Heart right ventricle (tissue), 16 donors: ENCODE measurements around the gene BLOC1S2. TPM values are rescaled to one million over a fixed set of nuclear protein-coding genes. Genes with fewer than 3 reads are reported as not detected.

Source experiments
- ATAC-seq, 8 donors: fragments of 200-7000 bp; cut with Tn5 transposase; one replicate each; pipeline ENCODE4 v1.9.1; 2020; ENCODE audit warnings: mild to moderate bottlenecking in 8 of 8, moderate library complexity in 8 of 8, moderate number of reproducible peaks in 1 of 8
- DNase-seq, 2 donors: peaks; one replicate each; pipeline ENCODE4 v3.0.0-alpha.2; 2020
- H3K27ac ChIP-seq, 10 donors: fragments of 200-600 bp; sonication (generic) in 2 of 10; one replicate each; pipeline versions ENCODE4 v1.5.0 to v1.8.0; 2020 to 2022; ENCODE audit warnings: mild to moderate bottlenecking in 3 of 10
- H3K27me3 ChIP-seq, 7 donors: fragments of 200-600 bp; one replicate each; pipeline ENCODE4 v1.8.0; 2021 to 2022; ENCODE audit warnings: mild to moderate bottlenecking in 2 of 7
- H3K36me3 ChIP-seq, 9 donors: fragments of 200-600 bp; sonication (generic) in 1 of 9; one replicate each; pipeline versions ENCODE4 v1.5.0 to v1.8.0; 2020 to 2022; ENCODE audit warnings: mild to moderate bottlenecking in 2 of 9
- H3K4me1 ChIP-seq, 9 donors: fragments of 200-600 bp; sonication (generic) in 1 of 9; one replicate each; pipeline versions ENCODE4 v1.5.0 to v1.8.0; 2020 to 2022; ENCODE audit warnings: mild to moderate bottlenecking in 4 of 9
- H3K4me3 ChIP-seq, 10 donors: fragments of 200-600 bp; sonication (generic) in 2 of 10; one replicate each; pipeline versions ENCODE4 v1.5.0 to v1.8.0; 2020 to 2022; ENCODE audit warnings: mild to moderate bottlenecking in 7 of 10, moderate library complexity in 2 of 10
- H3K9me3 ChIP-seq, 11 donors: fragments of 200-600 bp in 10 of 11; sonication (generic) in 2 of 11; one replicate each; pipeline versions ENCODE4 v1.5.0 to v1.8.0; 2013 to 2022; ENCODE audit warnings: mild to moderate bottlenecking in 2 of 11, control low read depth in 1 of 11, moderate library complexity in 1 of 11
- WGBS, 2 donors: extraction: QIAGEN DNeasy Blood & Tissue Kit; methylation state at CpG; one replicate each; pipeline ENCODE4 v1.1.7; 2013; ENCODE audit warnings: inconsistent platforms in 1 of 2; 5-methylcytosine and 5-hydroxymethylcytosine counted together
- intact Hi-C, 10 donors: fragments of 100-400 bp; cut with DNase I; formaldehyde crosslinking; loops; one replicate each; pipeline versions ENCODE4 v1.11.1 to v1.14.2; 2022
- long read RNA-seq, 3 donors: library from polyadenylated mRNA; unstranded; transcript quantifications; one replicate each; pipeline ENCODE4 v2.0.0, GENCODE V29; 2020 to 2021
- polyA plus RNA-seq, 2 donors: library from polyadenylated mRNA; stranded (reverse); fragments of 200-250 nt; gene quantifications; one replicate each; pipeline ENCODE4 v1.2.3, GENCODE V29; 2013
- total RNA-seq, 10 donors: library from RNA; stranded (reverse); fragmentation: NEBNext Ultra II Directional in 3 of 10; extraction: Animal tissue kit (Norgen Biotek cat#: 25700) in 3 of 10; gene quantifications; one replicate each; pipeline versions ENCODE4 v1.2.1 to v1.2.4, GENCODE V29; 2021 to 2023
- TF ChIP-seq, protein P1 (sequence below), 9 donors: fragments of 200-600 bp; sonication (generic) in 2 of 9; IDR thresholded peaks; one replicate each; pipeline versions ENCODE4 v1.5.0 to v1.8.0; 2021 to 2022; ENCODE audit warnings: antibody characterized with exemption in 9 of 9, mild to moderate bottlenecking in 5 of 9, moderate library complexity in 1 of 9
- donor health status: Arrhythmogenic right ventricular cardiomyopathy.
- donor health status: ischemic (EF 13 %, LVEDD 7.1; RV severe dilation, severe dysfunction).
- donor health status: healthy with polysubstance abuse.
- donor health status: DM: no; HTN: yes; CAD: no.
- donor health status: DM: no; HTN: no; CAD: no.
- donor health status: ischemic (EF 25% LVEDD 6.9; RV normal size, moderate dysfunction).
- donor health status: ischemic (EF 25% LVEDD 5.7; RV mildly dilated, moderate dysfunction).
- donor health status: healthy.
- donor health status: DM: yes; HTN: yes; CAD: no.
- donor health status: Ischemic cardiomyopathy.
- donor health status: ischemic (EF 35%, LVEDD 5.7; RV mildly dilated, moderate dysfunction).
- donor health status: nonischemic (EF 11% LVEDD 7.7; RV severe dilation, severe dysfunction).
- donor health status: DM: yes; HTN: yes; CAD: no.
- donor health status: PGD.
- donor health status: ischemic (EF 29% LVEDD 5.4; RV normal size, mild dysfunction).
- donor health status: nonischemic (EF 23%, LVEDD 6.1; RV moderate dilation, normal function).

The BLOC1S2 gene
- 10 to 100 TPM; 13.6 to 23.5 (median 19.8) TPM for total RNA-seq
- 10 to 100 TPM; 19.3 to 32.2 TPM for polyA plus RNA-seq
- long read RNA-seq, donor 1, transcript BLOC1S2-202 (5 exons, 1,249 nt), result major isoform, 13 of 14 reads
- long read RNA-seq, donor 1, partial matches to known transcripts, result 0 of 14 reads
- long read RNA-seq, donor 1, other reads (novel, unspliced or antisense), result 1 of 14 reads
- long read RNA-seq, donor 2, transcript BLOC1S2-202 (5 exons, 1,249 nt), result major isoform, 13 of 16 reads
- long read RNA-seq, donor 2, partial matches to known transcripts, result 1 of 16 reads
- long read RNA-seq, donor 2, other reads (novel, unspliced or antisense), result 0 of 16 reads
- long read RNA-seq, donor 3, transcript BLOC1S2-202 (5 exons, 1,249 nt), result major isoform, 25 of 29 reads
- long read RNA-seq, donor 3, partial matches to known transcripts, result 0 of 29 reads
- long read RNA-seq, donor 3, other reads (novel, unspliced or antisense), result 2 of 29 reads

DNA sequence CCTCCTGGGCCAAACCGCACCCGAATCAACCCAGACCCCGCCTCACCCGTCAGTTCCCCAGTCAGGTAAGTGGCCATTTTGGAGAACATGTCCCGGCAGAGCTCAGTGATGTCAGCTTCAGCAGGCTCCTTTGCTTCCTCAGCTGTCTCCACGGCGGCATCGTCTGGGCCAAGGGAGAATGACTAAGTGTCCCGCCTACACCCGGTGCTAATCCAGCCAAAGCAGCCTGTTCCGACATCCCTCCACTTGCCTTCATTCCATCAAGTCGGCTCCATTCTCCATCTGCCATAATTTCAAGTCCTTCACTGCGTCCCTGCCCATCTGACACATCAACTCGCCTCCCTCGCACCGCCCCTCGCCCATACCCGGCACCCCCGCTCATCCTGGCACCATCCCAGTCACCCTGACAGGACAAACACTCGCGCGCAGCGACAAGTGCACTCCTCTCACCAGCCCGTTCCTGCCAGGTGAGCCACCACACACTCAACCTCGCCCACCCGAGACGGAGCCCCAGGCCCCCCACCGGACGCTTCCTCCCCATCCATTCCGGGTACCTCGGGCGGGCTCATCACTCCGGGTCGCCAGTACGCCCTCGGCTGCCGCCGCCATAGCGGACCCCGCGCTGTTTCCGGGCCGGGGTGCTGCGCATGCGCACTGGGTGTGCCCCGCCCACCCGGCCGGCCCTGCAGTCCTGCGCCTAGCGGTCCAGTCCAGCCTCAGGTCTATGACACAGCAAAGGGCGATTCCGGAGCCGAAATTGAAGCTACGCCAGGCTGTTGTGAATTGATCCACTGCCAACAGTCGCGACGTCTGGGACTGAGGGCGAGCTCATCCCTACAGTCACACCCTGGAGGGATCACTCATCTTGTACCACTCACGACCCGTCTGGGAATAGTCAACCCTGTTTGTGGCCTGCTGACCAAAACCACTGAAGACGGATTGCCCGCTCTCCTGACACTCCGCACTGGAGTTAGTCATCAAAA lies at the start of gene BLOC1S2:
TSS of gene BLOC1S2 (minus strand) at position 630 of the 983 bp plus-strand sequence. CDS start at position 609, 21 bp downstream.
- Histone ChIP-seq H3K4me1 (peaks cover 0 to 56% (median 37%) of the 10 kb centered on the region in 9 donors), H3K27me3 (no peaks in the 10 kb centered on the region), H3K4me3 (peak within 1 kb of the TSS; percentile 48 to 96 (median 84)), H3K36me3 (peaks cover 0 to 32% (median 3%) of the 10 kb centered on the region in 9 donors), H3K27ac (peak within 1 kb of the TSS; percentile 62 to 98 (median 92)), H3K9me3 (no peaks in the 10 kb centered on the region)
- intact Hi-C loops, result no loop called here
- DNase-seq, result peak; percentile 84 to 90
- 1 to 2% methylated on average over 63 of the region's 63 CpGs for WGBS, 2 donors
- peak; percentile 97 to 99 (median 98) for ATAC-seq
- TF ChIP-seq, protein P1, sequence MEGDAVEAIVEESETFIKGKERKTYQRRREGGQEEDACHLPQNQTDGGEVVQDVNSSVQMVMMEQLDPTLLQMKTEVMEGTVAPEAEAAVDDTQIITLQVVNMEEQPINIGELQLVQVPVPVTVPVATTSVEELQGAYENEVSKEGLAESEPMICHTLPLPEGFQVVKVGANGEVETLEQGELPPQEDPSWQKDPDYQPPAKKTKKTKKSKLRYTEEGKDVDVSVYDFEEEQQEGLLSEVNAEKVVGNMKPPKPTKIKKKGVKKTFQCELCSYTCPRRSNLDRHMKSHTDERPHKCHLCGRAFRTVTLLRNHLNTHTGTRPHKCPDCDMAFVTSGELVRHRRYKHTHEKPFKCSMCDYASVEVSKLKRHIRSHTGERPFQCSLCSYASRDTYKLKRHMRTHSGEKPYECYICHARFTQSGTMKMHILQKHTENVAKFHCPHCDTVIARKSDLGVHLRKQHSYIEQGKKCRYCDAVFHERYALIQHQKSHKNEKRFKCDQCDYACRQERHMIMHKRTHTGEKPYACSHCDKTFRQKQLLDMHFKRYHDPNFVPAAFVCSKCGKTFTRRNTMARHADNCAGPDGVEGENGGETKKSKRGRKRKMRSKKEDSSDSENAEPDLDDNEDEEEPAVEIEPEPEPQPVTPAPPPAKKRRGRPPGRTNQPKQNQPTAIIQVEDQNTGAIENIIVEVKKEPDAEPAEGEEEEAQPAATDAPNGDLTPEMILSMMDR (IDR thresholded peaks at IDR 0.05), result peak in 4 of 9 donors; percentile 7 to 23 (median 22)

DNA sequence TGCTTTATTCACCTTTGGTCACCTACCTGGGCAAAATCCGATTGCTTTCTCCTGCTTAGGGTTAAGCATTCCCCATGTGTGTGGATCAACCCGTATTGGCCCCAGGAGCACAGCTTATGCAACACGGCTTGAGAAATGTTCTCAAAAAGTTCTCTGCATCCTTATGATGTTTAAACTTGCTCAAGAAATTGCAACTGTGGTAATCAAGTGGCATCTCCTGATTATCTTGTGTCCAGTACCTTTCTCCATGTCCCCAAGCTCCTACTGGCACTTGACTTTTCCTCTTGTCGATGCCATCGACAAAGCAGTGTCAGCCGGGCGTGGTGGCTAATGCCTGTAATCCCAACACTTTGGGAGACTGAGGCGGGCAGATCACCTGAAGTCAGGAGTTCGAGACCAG lies 48.3 kb upstream of the BLOC1S2 start:
- no peaks in the 10 kb centered on the region for H3K9me3 ChIP-seq
- H3K4me1 ChIP-seq, result peaks cover 0 to 13% (median 0%) of the 10 kb centered on the region in 9 donors
- 84 to 85% methylated on average over 9 of the region's 9 CpGs for WGBS, 2 donors
- no peaks in the 10 kb centered on the region for H3K36me3 ChIP-seq
- ATAC-seq (no peak), DNase-seq (no peak)
- intact Hi-C loops, result loop anchor here in 4 of 10 donors (5.0 to 10.0 kb wide), 4 partner anchors 180 to 543 kb away; partner anchors contain the start of gene SEC31B (in 4 of the 4)
- H3K27ac ChIP-seq, result no peak overlapping the region
- H3K27me3 ChIP-seq, result peaks cover 0 to 60% (median 40%) of the 10 kb centered on the region in 7 donors
- TF ChIP-seq, protein P1 (IDR thresholded peaks at IDR 0.05), result no peak
- H3K4me3 ChIP-seq, result no peak overlapping the region

DNA sequence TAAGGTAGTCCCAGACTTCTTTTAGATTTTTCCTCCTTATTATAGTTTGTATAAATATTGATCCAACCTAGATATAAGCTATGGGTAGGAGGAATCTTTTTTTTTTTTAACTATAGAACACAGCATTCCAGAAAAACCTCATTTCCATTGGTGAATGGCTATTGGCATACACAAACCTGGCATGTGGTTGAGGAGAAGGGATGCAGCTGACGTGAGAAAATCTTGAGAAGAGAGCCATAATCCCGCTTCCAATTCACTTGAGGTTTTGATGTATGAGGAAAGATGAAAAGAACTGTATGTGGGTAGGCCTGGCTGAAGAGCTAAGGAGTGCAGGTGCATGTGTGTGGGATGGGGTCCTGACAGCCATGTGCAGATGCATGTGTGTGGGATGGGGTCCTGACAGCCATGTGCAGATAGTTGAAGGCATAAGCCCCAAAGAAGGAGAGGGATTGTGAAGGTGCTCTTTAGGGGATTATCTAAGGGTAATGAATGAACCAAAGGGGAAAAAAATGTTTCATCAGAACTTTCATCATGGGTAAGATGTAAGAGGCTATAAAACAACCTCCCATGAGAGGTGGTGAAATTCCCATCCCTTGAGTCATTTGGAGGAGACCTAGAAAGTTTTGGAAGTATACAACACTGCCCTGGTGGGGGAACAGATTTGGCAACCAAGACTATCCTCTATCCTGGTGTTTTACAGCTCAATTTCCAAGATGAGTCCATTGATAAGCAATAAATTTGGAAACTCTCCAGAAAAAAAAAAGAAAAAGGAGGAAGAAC lies 47.4 kb upstream of the BLOC1S2 start:
- intact Hi-C loops, result loop anchor here in 2 of 10 donors (10.0 kb wide), 2 partner anchors 181 to 541 kb away; partner anchors contain the start of gene SEC31B (in 2 of the 2)
- H3K36me3 ChIP-seq, result no peaks in the 10 kb centered on the region
- peaks cover 0 to 69% (median 49%) of the 10 kb centered on the region in 7 donors for H3K27me3 ChIP-seq
- DNase-seq (no peak), ATAC-seq (no peak)
- H3K4me1 ChIP-seq, result peaks cover 0 to 4% (median 0%) of the 10 kb centered on the region in 9 donors
- no peak overlapping the region for H3K27ac ChIP-seq
- TF ChIP-seq, protein P1 (IDR thresholded peaks at IDR 0.05), result no peak
- WGBS, 2 donors, result 77 to 81% methylated on average over 2 of the region's 2 CpGs
- H3K4me3 ChIP-seq, result no peak overlapping the region
- no peaks in the 10 kb centered on the region for H3K9me3 ChIP-seq
